GM19240 (cell line): ENCODE data around the gene ACSF2.

ENCODE experiments used
- DNase-seq: peaks from one replicate; pipeline ENCODE4 v3.0.0; 2011; ENCODE audit warnings: low spot score; ENCODE audit not compliant: insufficient read length

The ACSF2 gene

DNA sequence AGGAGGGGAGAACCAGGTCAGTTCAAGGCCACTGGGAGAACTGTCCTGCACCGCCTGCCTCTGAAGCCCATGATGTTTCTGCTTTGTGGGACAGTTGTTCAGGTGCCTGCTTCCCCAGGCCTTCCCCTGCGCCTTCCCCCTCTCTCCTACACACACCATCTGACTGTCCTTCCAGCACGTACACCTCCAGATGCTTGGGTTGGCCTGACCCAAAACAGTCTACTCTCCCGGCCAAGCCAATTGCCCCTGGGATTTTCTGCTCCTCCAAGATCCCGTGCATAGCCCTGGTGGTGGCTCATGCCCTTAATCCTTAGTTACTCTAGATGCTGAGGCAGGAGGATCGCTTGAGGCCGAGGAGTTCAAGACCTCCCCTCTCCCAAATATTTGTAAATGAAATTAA, 52.0 kb downstream of the ACSF2 start:
- DNase-seq = no peak

DNA sequence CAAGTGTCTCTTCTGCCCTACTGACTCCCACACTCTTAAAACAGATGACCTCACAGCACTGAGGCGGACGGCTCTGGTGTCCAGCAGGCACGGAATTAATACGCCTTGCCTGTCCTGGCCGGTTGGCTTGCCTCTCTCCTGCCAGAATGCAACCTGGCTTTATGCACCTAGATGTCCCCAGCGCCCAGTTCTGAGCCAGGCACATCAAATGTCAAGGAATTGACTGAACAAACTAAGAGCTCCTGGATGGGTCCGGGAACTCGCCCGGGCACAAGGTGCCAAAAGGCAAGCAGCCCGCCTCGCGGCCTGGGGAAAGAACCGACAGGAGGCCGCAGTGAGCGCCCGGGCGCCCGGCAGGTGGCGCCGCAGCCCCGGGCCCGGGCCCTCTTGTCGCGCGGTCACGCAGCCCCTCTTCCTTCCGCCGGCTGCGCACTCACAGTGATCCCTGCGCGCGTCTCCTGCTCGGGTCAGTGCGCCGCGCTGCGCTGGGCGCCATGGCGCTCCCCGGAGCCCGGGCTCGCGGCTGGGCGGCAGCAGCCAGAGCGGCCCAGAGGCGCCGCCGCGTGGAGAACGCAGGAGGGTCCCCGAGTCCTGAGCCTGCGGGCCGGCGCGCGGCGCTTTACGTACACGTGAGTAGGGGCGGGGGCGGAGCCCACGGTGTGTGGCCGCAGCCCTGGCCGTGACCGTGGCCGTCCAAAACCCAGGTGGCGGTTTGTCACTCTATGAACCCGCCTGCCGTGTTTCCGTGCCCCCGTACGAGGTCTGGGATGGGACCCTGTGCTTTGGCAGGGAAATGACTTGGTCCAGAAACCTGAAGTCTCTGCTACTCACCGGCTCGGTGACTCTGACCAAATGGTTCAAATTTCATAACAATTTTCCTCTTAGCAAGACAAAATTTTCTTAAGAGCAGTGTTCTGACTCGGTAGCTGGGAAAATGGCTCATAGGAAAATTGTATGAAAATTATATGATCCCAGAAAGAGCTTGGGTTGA, 52.7 kb downstream of the ACSF2 start, which contains the start of gene RSAD1:
RSAD1 (plus strand) TSS at position 470 of the 991 bp plus-strand sequence; CDS start at position 495, 25 bp downstream.
- DNase-seq = peak; percentile 89

DNA sequence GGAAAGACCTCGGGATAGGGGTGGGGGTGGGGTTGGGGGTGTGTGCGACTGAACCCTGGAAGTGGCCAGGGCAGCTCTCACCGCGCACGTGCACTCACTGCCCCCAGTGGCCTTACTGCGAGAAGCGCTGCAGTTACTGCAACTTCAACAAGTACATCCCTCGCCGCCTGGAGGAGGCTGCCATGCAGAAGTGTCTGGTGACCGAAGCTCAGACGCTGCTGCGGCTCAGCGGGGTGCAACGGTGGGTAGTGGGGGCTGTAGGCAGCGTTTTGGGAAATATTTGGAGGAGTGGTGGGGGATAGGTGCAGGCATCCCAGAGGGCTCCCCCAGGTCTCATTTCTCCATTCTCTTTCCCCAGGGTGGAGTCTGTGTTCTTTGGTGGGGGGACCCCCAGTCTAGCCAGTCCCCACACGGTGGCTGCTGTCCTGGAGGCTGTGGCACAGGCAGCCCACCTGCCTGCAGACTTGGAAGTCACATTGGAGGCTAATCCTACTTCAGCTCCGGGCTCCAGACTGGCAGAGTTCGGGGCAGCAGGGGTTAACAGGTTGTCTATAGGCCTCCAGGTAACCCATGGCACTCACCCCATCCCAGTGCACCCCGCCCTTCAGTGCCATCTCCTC, 53.6 kb downstream of the ACSF2 start:
- DNase-seq = peak; percentile 64

DNA sequence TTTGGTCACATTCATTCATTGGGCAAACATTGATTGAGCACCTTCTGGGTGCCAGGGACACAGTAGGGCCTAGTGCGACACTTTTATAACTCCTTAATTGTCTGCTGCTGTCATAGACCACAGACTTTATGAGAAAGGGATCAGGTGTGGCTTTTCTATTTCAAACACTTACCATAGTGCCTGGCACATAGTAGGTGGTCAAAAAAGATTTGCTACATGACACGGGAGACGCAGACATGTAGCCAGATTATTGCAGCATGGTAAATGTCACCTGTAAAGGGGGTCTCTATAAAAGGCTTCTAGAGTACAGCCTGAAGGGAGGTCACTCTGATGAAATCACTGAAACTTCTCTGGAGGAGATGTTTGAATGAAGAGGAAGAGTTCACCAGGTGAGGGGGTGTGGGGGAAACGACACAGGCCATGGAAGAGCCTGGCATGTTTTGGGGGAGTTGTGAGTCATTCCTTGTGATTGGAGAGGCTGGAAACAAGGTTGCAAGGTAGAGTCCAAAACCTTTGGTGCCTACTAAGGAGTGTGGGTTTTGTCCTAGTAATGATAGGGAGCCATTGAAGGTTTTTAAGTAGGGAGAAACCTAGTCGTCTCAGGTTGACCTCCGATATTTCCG, 54.2 kb downstream of the ACSF2 start:
- no peak for DNase-seq

DNA sequence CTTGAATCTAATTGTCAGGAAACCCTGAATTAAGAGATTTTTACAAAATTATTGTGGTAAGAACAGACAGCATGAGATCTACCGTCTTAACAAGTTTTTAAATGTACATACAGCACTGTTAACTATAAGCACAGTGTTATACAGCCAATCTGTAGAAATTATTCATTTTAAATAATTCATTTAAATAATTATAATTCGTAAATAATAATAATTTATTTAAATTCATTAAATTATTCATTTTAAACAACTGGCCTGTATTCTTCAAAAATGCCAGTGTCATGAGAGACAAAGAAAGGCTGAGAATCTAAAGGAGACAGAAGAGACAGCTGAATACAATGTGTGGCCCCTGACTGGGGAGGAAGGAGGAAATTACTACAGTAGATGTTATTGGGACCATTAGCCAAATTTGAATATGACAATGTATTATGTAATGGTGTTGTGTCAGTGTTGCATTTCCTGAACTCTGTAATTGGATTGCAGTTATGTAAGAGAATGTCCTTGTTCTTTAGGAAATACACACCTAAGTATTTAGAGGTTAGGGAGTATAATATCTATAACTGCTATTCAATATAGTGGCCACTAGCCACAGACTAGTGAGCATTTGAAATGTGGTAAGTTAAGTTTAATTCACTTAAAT, 55.0 kb downstream of the ACSF2 start:
- DNase-seq = no peak

DNA sequence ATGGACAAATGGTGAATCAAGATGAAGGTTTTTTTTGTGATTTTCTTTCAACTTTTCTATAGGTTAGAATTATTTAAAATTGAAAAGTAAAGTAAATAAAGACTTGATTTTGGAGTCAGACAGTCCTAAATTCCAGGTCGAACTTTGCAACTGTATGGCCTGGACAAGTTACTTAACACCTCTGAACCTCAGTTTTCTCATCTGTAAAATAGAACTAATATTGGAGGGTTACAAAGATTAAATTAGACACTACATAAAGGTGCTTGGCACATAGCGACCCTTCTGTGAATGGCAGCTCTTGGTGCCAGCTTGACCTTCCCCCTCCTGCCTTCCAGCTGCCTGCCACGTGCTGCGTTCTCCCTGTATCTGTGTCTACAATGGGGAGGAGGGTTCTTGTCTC, 55.6 kb downstream of the ACSF2 start:
- DNase-seq = no peak

DNA sequence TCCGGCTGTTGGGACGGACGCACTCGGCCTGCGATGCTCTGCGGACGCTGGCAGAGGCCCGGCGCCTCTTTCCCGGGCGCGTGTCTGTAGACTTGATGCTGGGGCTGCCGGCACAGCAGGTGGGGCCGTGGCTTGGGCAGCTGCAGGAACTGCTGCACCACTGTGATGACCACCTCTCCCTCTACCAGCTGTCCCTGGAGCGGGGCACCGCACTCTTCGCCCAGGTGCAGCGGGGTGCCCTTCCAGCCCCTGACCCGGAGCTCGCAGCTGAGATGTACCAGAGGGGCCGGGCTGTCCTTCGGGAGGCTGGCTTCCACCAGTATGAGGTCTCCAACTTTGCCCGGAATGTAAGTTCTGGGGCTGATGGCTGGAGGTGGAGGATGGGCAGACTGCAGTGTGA, 56.1 kb downstream of the ACSF2 start:
- DNase-seq = no peak

DNA sequence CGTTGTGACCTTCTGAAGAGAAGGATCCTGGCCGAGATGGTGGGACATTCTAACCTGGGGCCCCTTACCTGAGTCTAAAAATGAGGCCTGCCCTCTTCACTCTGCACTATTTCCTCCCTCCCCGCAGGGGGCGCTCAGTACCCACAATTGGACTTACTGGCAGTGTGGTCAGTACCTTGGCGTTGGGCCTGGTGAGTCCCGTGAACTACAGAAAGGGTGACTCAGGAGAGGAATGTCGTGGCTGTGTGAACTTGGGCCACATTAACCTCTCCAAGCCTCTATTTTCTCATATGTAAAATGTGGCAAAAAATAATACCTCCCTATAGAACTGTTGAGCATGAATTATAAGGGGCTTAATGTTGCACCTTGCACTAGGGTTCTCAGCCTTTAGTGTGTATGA, 56.5 kb downstream of the ACSF2 start:
- DNase-seq = peak; percentile 65

DNA sequence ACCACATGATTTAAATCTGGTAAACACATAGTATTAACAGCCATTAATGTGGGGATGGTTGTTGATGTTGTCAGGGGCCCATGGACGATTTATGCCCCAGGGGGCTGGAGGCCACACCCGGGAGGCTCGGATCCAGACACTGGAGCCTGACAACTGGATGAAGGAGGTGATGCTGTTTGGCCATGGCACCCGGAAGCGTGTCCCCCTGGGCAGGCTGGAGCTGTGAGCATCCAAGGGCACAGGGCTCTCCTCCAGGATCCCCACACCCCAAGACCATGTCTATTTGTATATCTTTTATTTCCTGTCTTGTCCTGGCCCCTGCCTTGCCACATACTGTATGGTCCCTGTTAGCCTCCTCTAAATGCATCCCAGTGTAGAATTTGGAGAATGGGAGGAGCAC, 57.2 kb downstream of the ACSF2 start:
- no peak for DNase-seq

DNA sequence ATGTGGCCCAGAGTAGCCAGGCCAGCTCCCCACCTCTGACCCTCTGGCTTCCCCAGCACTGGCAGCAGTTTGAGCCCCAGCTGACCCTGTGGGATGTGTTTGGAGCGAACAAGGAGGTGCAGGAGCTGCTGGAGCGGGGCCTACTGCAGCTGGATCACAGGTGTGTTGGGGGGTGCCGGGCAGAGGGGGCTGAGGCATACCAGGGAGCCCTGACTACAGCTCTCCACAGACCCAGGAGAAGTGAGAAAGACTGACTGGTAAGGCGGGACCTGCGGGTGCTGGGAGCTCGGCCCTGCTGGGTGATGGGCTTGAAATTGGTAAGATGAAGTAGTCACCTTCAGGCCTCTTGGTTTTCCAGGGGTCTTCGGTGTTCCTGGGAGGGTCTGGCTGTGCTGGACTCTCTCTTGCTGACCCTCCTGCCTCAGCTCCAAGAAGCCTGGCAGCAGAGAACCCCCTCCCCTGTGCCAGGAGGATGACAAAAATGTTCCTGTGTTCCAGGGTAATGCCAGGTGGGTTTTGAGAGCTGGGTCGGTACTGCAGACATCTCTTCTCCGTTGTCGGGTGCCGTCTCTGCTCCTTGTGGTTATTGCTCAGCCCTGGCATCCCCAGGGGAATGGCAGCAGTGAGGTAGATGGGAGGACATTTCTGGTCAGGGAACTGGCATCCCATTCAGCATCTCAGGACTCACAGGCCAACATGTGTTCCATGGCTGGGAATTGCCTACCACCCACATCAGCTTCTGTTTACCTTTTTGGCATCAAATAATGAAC, 58.6 kb downstream of the ACSF2 start:
- no peak for DNase-seq

DNA sequence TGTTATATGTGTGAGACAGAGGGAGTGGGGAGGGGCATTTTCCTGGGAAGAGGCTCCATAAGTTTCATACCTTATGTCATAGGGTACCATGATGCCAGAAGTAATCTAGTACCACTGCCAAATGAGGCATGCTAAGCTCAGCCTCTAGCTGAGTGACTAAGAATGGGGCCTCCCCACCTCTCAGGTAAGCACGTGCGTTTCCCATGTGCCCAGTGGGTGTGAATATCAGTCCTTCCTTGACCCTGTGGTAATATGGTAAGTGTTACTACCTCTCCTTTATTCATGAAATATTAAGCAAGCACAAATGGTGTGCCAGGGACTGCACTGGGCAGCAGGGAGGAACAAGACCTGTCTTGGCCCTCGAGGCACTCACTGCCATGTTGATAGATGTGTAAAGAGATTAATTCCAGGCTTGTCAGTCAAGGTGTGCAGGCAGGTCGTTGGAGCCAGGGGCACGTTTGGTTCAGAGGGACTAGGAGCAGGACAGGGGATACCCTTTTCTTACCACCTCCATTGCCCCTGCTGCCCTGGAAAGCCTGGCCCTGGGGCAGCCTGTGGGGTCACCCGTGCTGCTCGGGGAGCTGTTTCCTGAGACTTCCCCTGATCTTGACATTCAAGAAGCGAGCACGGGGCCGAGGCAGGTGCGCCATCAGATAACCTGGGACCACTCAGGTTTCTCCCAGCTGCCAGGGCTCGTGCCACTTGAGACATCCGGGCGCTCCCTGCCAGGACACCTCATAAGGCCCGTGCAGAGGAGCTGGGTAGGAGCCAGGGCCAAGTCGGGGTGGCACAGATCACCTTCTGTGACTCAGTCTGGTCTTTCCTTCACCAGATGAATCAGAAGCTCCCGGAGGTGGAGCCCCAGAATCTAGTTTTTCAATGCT, 61.4 kb downstream of the ACSF2 start:
- DNase-seq = no peak

DNA sequence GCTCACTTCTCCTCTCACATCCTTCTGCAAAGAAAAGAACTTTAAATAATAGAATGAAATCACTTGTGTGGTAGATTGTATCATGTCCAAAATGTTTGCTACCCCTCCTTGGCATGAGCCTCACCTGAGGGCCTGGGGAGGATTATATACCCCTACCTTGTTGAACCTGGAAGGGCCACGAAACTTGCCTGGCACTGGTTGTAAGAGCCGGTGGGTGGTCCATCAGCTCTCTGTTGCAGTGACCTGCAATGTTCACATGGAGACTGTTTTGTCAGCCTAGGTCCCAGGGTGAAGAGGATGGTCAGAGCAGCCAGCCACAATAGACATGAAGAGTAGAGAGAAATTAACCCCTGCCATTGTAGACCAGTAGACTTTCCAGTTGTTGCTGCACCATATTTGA, 62.9 kb downstream of the ACSF2 start:
- DNase-seq = no peak

DNA sequence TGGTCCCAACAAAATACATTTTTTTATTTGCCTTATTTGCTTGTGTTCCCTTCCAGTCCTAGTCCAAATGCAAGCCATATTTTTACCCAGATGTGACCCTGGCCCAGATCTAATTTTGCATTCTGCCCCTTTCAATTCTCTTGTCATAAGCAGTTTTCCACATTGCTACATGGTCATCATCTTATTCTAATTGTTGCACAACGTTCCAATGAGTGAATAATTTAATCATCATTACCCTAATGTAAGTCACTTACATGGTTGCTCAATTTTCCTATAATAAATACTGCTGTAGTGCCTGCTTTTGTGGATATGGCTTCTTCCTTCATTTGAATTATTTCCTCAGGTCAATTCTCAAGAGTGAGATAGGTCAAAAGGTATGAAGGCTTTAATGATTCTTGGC, 65.5 kb downstream of the ACSF2 start:
- DNase-seq = no peak

DNA sequence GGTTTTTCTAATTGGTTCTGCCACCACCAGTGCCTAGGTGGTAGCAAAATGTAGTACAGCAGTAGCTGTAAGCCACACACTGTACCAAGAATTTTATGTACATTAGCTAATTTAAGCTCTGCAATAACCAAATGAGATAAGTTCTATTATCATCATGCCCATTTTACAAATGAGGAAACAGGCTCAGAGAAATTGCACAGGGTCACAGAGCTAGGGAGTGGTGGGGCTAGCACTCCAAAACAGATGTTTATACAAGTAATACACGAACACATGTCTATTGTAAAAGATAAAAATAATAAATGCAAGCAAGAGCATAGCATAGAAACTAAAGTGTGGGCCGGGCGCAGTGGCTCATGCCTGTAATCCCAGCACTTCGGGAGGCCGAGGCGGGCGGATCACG, 66.2 kb downstream of the ACSF2 start:
- no peak for DNase-seq

DNA sequence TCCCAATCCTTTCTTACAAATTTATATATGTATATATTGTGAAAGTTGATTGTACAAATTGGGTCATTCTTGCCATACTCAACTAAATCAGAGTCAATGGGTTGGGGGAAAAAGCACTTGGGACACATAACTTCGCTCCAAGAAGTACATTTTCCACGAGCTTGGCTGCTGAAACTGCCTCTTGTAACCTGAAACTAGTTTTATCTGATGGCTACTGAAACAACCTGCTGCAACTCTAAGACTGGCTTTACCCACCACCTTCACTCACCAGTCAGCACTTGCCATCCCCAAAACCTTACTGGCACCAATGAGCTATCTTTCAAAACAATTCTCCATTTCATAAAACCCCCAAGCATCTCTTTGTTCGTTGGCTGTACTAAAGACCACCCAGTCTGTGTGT, 67.7 kb downstream of the ACSF2 start:
- DNase-seq = no peak

DNA sequence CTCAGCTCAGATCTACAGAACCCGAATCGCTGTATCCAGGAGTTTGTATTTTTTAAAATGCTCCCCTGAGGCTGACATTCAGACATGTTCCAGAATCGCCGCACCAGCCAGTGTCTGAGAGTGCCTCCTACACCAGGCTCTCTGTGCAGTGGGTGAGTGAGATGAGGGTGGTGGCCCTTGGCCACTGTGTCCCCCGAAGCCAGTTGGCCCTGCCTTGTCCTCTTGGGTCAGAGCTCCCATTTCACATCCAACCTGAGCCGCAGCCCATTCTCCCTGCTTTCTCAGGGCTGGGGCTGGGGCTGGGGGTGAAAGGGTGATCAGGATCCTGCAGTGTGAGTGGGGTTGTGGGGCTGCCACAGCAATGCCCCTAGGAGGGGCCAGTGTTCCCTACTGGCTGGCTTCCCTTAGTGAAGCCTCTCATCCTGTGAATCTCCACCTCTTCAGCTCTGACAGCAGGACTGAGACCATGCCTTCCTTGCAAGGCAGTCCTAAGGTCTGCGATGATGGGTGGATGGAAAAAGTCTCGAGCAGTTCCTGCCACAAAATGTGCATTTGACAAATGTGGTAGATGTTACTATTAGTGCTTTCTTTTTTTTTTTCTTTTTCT, 69.3 kb downstream of the ACSF2 start:
- no peak for DNase-seq

DNA sequence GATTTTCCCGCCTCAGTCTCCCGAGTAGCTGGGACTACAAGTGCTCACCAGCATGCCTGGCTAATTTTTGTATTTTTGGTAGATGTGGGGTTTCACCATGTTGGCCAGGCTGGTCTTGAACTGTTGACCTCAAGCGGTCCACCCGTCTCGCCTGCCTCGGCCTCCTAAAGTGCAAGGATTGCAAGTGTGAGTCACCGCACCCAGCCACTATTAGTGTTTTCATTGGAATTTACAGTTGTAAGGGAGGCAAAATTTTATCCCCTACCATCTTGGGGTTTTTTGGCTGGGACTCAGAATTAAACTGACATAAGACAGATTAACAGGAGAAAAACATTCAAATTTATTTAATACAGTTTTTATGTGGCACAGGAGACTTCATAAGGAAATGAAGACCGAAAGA, 69.9 kb downstream of the ACSF2 start:
- no peak for DNase-seq

DNA sequence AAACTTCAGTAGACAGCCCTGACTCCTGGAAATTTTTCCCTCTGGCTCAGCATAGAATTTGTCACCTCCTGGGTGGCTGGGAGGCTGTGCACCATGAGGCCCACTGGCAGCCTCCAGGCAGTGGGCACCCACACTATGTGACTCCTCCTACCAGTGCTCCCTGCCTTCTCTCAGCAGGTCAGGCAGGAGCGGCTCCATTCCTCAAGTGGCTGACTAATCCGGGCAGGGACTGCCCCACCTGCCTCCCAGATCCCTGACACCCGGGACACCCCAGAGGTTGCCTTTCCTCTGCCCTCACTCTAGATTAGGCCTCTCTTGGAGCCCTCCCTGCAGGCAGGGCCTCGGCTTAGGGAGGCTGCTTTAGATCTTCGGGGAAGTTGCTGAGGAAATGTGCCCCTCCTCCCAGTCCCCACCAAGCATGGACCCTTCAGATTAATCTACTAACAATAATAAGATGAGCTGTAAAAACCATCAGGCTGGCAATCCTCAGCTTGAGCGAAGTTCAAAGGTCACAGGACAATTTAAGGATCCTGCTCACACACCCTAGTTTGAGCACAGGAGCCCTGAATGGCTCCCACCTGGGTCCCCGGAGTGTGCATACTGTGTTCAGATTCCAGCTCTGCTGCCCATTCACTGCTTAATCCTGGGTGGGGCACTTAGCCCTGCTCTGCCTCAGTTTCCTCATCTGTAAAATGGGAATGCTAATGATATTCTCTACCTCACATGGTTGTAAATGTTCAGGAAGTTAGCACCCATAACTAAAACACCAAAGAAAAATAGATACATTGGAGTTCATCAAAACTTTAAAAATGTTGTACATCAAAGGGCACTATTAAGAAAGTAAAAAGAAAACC, 72.2 kb downstream of the ACSF2 start:
- DNase-seq = no peak

DNA sequence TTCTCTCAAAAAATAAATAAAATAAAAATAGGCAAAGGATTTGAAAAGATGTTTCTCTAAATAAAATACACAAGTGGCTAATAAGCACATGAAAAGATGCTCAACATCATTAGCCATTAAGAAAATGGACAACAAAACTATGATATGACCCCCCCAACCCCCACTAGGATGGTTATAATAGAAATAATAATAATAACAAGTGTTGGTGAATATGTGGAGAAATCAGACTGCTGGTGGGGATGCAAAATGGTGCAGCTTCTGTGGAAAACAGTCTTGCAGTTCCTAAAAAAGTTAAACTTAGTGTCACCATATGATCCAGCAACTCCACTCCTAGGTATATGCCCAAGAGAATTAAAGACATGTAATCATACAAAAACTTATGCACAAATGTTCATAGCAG, 73.3 kb downstream of the ACSF2 start:
- no peak for DNase-seq
